Suppressor macrophage treated with lipopolysaccharide for 4 hours (primary cell): Measurements from ENCODE around the gene ESPN.

Experiments used
- DNase-seq: peaks from one replicate; pipeline ENCODE4 v3.0.0-alpha.2; 2020

The ESPN gene

DNA sequence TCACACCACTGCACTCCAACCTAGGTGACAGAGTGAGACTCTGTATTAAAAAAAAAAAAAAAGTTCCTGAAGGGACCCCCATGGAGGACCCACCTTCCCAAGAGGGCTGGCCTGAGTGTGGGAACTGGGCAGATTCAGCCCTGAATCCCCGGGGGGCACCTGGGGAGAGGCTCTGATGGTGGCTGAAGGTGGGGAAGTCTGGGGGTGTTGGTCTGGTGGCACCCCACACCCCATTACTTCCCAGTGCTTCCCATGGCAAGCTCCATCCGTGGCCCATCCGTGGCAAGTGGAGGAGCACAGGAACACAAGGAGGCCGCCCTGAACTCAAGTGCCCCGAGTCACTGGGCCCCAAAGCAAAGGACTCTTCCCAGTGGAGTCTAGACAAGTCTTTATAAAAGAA lies 42.2 kb downstream of the ESPN start:
- no peak for DNase-seq

DNA sequence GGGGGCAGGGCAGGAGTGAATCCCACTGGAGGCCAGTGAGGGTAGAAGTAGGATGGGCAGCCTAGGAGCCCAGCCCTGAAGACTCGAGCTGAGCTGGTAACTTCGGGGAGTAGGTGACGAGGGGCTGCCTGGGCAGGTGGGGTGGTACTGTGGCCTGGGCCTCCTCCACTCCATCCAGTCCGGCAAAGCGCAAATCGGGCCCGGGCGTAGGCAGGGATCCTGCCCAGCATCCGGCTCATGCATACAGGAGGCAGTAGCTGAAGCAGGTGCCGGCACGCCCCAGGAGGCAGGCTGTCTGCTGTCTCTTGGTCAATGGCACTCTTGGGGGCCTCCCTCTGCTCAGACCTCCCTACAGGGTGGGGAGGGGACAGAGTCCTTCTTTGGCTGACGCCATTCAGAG lies 42.6 kb downstream of the ESPN start:
- no peak for DNase-seq

DNA sequence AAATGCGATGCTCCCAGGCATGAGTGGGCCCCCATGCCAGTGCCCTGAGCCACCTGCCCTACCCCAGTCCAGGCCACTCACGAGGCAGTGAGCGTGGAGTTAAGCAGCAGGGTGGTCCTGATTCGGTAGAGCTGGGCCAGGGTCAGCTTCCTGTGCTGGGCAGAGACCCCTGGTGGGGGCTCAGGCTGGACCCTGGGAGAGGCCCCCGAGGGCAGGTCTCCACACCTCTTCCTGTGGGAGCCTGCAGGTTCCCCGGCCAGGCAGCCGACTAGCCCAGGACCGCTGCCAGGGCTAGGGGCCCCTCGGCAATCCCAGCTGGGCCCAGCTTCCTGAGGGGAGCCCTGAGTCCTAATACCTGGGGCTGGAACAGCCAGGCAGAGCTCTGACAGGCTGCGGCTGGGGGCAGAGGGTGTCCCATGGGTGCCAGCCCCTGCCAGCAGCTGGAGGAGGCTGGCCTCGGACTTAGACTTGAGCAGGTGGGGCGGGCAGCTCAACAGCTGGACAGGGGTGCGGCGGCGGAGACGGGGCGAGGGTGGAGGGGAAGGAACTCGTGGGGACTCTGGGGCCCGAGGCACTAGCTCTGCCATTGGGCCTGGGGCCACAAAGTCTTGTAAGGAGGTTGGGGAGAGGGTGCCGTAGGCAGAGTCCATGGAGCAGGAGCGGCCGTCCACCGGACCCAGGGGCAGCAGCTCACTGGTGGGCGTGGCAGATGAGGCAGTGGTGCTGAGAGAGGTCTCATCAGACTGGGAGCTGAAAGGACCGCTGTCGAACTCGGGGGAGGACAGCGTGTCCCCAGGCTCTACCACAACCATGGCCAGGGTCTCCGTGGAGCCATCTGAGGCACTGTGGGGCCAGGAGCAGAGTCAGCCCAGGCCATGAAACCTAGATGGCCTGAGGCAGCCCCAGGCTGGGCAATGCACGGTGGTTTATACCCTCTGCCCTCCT lies 43.4 kb downstream of the ESPN start:
- DNase-seq = no peak

DNA sequence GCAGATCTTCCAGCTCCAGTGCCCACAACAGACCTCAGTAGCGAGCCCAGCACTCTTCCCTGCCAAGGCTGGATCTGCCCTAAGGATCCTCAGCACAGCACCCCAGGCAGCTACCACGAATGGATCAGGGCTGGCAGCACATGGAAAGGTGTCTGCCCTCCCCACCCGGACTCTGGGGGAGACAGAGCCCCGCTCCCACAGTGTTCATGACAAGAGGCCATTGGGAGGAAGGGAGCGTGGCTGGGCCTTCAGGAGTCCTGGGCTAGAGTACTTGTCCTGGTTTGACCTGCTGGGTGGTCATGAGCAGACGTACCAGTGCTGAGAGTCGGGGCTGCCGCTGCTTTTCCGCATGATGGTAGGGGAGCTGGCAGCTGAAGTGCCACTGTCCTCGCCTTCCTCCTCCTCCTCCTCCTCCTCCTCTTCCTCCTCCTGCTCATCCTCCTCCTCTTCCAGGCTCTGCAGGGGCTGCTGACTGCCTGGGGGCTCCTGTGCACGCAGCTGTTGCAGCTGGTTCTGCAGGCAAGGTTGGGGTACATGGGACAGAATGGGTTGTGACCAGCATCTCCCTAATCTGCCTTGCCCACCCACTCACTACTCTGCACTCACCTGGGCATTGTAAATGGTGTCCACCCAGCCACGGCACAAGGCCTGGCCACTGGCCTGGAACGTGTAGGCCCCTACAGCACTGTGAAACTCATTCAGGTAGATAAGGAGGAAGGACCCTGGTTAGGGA lies 44.3 kb downstream of the ESPN start:
- DNase-seq = no peak

DNA sequence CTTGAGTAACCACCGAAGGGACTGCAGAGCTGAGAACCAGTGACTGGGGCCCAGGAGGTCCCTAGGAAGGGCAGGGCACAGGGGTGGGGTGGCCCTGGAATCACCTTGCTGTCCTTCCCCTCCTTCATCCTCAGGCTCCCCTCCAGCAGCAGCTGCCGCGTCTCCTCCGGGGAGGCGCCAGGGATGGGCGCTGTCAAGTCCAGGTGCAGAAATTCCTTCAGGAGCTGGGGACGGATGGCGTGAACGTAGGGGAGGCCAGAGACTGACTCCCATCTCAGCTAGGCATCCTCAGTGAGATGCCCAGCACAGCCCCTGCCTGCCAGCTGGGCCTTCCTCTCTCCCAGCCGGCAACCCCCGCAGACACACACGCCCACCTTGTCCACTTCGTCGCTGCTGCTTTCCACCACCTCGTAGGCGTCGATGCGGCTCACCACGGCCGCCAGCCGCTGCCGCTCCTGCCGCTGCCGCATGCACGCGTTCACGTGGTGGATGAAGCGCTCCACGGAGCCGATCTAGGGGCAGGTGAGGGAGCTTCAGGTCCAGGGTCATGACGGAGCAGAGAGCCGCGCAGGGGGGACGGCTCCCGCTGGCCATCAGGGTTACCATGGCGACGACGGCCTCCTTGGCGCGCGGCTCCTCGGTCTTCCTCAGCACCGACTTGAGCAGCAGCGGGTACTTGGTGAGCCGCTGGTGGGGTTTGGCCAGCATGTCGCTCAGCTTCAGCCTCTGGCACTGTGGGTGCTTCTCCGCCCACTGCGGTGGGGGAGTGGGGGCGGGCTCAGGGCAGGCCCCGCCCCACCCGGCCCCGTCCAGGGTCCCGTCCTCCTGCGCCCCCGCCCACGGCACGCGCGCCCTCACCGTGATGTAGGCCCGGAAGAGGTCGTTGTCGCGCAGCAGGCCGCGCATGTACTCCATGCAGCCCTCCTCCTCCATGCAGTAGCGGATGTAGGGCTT lies 45.8 kb downstream of the ESPN start:
- no peak for DNase-seq

DNA sequence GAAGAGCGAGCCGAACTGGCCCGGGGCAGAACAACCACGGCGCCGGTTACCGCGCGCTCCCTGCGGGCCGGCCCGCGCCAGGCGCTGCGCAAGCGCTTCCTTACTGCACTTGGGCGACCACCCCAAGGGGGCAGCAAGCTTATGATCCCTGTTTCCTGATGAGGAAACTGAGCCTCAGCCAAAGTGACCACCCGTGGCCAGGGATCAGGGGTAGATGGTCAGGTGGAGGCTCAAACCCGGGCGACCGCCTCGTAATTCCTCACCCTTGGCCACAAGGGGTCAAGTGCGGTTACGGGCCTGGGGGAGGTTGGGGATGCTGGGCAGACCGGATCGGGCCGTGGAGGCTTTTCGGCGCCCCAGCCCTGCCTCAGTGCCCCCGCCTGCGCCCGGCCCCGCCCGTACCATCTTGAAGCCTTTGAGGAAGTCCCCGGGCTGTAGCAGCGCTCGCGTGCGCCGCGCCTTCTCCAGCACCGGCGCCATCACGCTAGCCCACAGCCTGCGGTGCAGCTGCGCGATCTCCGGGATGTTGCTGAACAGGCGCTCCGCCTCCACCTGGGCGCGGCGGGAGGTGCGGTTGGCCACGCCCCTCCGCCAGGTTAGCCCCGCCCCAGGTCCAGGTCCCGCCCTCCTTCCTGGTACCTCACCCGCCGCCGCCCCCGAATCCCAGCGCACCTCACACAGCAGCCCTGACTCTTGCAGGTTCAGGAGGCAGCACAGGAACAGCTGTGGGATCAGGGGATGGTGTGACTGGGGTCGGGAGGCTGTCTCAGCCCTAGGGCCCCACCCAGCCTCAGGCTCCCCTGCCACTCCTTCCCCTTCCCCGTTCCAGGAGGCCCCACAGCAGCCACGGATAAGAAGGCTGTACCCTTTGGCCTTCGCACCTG lies 46.8 kb downstream of the ESPN start:
- no peak for DNase-seq

DNA sequence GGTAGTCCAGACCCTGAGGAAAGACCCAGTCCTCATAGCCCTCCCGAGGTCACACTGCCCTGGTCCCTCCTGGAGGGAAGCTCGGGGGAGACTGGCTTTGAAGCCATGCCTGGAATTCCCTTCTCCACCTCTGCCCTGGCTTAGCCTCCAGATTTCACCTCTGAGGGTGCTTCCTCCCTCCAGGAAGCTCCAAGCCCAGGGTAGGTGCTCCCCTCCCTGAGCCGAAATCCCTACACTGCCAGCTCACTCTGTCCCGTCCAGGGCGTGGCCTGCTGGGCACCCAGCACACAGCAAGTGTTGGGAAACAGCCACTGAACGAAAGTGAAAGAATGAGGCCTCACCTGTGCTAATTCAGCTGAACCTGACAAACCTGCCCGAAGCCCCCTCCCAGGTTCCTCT lies 47.4 kb downstream of the ESPN start:
- no peak for DNase-seq

DNA sequence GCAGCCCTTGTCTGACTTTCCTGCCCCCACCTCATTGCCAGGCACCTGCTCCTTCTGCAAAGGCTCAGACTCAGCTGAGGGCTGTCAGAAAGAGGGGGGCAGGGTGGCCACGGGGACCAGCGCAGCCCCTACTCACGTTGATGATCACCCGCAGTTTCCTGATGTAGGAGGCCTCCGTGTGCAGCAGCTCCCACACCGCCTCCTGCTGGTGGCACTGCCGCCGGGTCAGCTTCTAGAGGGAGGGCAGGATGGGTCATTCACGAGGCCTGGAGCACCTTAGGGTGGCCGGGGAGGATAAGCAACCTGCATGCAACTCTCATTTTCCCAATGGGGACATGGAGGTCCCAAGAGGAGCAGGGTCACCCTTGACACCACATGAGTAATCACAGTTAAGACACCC lies 47.8 kb downstream of the ESPN start:
- no peak for DNase-seq

DNA sequence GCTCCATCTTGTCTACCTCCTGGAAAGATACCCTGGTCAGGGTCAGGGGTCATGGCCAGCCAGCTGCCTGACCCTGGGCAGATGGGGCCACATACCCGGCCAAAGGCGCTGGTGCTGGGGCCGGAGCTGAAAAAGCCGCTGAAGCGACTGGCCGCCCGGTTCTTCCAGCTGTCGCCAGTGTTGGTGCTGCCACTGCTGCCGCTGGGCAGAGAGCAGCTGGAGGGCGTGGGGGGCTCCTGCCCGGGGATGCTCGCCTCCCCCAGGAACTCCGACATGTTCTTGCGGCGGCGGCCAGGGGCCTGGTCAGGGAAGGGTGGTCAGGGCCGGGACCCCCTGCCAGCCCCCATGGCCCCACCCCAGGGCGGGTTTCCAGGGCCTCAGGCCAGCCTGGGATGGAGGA lies 48.6 kb downstream of the ESPN start:
- DNase-seq = no peak

DNA sequence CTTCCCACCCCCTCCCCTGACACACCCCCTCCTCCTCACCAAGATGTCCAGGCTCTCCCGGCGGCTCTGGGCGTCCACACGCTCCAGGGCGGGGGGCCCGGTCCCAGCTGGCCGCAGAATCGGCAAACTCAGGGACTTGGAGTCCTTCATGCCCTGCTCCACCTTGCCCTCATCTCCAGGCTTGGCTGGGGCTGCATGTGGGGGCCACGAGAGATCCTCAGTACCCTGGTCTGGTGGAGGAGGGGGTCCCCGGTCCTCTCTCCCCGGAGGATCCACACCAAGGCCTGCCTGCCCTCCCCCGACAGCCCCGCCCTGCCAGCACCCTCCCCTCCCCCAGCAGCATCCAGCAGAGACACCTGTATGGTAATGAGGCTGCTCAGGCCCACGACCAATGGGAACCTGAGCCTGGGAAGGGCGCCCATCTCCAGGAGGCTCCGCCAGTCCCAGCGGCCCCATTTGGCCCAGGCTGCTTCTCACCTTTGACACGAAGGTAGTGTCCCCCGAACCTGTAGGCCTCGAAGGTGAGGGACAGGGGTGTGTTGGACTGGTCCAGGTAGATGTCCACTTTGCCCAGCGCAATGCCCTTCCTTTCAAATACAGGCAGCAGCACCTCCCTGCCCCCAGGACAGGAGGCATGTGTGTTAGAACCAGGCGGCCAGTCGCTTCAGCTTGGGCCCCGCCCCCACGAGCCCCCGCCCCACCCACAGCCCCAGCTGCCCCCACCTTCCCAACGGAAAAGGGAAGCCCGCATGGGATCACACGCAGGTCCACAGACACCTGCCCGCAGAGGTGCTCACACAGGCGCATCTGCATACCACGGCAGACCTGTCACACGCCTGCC lies 49.6 kb downstream of the ESPN start:
- DNase-seq = no peak

DNA sequence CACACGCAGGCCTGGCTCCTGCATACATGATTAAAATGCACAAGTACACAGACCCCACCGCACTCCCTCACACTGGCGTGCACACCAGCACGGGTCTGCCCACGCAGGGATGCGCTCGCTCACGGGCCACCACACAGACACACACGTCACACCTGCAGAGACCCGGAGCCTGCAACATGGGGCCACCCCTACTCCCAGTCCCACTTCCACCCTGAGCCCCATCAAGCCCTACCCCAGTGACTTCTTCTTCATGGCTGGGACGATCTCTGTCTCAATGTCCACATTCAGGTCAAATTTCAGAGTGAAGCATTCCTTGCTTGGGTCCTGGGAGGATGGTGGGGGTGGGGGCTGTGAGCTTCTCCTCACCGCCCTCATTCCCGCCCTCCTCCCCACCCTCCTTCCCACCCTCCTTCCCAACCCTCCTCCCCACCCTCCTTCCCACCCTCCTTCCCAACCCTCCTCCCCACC lies 50.3 kb downstream of the ESPN start:
- DNase-seq = no peak

DNA sequence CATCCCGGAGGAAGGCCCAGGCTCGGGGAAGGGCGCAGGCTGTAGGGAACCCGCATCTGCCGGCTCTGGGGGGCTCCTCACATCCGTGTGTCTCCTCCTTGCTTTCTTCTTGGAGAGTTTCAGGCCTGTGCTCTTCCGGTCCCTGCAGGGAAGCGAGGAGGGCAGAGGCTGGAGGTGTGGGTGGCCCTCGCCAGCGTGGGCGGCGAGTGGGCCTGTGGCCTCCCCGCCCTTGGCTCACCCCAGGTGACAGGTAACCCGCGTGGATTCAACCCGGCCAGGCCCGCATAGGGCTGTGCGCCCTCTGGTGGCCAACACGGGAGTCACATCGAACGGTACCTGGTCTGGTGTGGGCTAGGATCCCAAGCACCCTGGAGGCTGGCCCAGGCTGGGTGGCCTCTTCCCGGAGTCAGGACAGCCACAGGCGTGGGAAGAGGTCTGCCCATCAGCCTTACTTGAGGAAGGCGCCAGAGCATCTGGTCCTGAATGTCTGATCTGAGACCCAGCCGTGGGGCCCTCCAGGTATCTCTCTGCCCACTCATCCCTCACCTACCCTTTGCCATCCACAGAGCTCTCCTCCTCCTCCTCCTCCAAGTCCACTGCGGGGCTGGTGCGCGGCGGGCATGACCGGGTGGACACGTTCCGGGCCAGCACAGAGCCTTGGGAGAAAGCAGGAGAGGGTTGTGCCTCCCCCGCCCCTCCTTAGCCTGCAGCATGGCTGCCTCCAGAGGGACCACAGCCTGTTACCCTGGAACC lies 51.0 kb downstream of the ESPN start:
- peak; percentile 60 for DNase-seq

DNA sequence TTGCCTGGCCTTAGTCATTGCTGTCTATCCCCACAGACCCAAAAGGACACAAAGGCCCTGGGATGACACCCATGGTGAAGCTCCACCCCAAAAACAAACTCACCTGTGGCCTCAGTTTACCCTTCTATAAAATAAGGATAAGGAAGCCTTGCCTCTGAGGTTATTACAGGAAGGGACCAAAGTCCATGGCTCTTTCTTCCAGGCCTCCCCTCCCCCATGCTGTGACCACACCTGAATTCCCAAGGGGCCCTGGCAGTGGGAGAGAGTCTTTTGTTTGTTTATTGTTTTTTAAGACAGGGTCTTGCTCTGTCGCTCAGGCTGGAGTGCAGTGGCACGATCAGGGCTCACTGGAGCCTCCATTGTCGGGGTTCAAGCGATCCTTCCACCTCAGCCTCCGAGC lies 51.9 kb downstream of the ESPN start:
- DNase-seq = no peak

DNA sequence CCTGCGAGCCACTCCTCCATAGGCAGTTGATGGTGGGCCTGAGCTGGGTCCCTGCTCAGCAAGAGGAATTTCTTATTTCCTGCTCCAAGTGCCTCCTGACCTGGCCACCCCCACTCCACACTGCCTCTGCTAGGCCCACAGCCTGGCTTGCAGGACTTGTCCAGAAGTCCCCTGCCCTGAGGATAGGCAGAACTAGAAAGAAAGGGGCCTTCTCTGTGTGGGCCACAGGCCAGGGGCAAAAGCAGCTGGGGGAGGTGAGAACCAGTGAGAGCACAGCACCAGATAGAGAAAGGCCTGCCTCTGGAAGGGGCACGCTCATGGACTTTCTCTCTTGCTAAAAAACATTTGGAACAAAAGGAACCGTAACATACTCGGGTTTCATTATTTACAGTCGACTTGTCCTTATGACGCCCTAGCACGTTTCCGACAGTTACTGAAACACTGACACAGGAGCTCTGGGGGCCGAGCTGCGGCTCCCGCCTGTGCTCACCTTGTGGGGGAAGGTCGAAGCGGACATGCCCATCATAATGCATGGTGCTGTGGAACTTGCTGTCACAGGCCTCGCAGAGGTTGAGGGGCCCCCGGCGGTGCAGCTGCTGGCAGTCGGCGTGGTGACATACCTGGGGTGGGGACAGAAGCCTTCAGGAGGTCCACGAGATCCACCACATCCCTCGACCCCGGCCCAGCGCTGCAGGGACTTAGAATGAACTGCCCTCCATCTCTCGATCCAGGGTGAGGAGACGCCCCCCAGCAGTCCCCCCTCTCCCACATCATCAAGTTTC lies 52.7 kb downstream of the ESPN start:
- no peak for DNase-seq

DNA sequence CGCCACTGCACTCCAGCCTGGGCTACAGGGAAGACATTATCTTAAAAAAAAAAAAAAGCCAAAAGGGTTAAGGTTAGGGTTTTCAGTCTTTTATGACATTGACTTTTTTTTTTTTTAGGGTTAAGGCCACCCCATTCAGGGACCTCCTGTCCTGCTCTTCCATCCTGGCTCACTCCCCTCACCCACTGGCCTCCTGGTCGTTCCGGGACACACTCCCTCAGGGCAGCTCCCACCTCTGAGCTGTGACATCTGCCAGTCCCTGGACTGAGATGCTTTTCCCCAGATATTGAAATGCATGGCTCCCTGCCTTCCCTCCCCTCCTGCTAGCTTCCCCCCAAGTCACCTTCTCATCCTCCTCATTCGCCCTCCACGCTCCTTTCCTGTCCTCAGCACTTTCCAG lies 57.2 kb downstream of the ESPN start:
- no peak for DNase-seq

DNA sequence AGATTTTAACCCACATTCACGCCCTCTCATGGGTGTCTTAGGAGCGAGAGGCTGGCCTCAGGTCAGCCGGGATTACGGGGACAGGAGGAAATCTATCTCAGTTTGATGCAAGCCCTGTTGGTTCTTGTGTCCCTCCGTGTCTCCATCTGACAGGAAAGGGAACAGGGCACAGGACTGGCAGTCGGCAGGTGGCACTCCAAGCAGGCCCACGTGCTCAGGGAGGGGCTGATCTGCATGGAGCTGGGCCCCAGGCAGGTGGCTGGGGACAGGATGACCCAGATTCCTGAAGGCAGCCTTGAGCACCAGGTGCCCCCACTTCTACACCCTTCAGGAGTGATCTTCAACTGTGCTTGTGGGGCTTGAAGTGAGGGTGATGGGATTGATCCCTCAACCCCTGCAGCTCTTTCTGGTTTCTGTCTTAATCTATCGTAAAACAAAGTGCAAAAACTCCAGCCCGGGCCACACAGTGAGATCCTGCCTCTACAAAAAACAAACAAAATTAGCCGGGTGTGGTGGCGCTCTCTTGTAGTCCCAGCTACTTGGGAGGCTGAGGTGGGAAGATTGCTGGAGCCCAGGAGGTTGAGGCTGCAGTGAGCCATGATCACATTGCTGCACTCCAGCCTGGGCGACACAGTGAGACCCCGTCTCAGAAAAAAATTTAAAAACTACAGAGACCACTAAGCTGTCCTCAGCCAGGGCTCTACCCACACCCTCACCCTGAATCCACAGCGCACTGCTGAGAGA lies 58.6 kb downstream of the ESPN start:
- no peak for DNase-seq

DNA sequence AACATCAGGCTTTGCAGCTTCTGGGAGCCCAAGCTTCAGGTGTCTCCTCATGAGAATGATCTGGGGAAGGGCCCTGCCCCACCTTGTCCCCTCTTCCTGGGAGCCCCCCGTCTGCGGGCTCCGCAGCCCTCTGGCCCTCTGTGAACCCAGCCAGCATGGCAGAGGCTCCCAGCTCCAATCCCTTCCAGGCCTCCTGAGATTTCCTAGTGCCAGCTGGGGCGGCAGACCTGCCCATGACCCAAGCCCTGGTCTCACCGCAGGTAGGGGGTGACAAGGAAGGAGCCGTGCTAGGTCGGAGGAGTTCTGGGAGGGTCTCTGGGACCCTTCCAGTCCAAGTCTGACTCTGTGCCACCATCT lies 59.2 kb downstream of the ESPN start:
- DNase-seq = no peak

DNA sequence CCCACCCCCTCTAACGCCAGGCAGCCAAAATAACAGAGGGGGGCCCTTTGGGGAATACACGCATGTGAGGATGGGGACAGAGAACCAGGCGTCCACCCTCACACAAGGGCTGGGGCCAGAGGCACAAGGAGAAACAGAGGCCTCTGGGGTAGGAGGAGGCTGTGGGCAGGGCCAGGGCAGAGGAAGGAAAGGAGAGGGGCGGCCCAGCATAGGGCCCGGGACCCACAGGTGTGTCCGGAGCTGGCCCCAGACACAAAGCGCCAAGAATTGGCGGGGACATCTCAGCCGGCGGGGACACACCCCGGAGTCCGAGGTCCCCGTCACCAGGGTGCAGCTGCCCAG lies 60.2 kb downstream of the ESPN start:
- DNase-seq = no peak
